ENCODE data around the gene ZBTB21. TPM values are rescaled to one million over a fixed set of nuclear protein-coding genes. Genes with fewer than 3 reads are reported as not detected.

The ZBTB21 gene
- polyA plus RNA-seq, 2 of the 4 experiments (the other 2 are of a cell fraction) = 5.4 to 13.1 TPM

GRCh38 chr21:42039470-42039901 is 29.3 kb upstream of the ZBTB21 start:
- peaks cover 5% of the 10 kb centered on the region; the same call in 2 of the 3 replicates for H3K4me1 ChIP-seq
- ATAC-seq = no peak
- no peak for FAIRE-seq
- POLR2A ChIA-PET = no interaction called here
- no peak overlapping the region for H3K27ac ChIP-seq
- H3K9me3 ChIP-seq = no peaks in the 10 kb centered on the region
- 61% methylated on average over 5 of the region's 5 CpGs for WGBS (ENCODE audit: missing lambda C conversion rate)
- H3K4me2 ChIP-seq = no peak overlapping the region
- no peak overlapping the region for H3K4me3 ChIP-seq
- no peak for DNase-seq (ENCODE audit: low read depth in 1 of 2, low spot score in 1 of 2)
- CTCF ChIA-PET = interaction anchor here (2.4 kb wide), 1 partner anchor 68 kb away, joined by 6 read pairs; no protein-coding TSS in a partner anchor
- TF ChIP-seq KDM5A (IDR thresholded peaks at IDR 0.05) (no peak), ESRRA (IDR thresholded peaks at IDR 0.05; ENCODE audit: borderline replicate concordance, low read length) (no peak), TFCP2L1 (CRISPR knock-in tag; IDR thresholded peaks at IDR 0.05) (no peak), TP53 (CRISPR knock-in tag; IDR thresholded peaks at IDR 0.05) (no peak), HOXB13 (CRISPR knock-in tag; IDR thresholded peaks at IDR 0.05; ENCODE audit: low read depth) (no peak), MAX (IDR thresholded peaks at IDR 0.05) (no peak)
- TF ChIP-seq, protein P1, sequence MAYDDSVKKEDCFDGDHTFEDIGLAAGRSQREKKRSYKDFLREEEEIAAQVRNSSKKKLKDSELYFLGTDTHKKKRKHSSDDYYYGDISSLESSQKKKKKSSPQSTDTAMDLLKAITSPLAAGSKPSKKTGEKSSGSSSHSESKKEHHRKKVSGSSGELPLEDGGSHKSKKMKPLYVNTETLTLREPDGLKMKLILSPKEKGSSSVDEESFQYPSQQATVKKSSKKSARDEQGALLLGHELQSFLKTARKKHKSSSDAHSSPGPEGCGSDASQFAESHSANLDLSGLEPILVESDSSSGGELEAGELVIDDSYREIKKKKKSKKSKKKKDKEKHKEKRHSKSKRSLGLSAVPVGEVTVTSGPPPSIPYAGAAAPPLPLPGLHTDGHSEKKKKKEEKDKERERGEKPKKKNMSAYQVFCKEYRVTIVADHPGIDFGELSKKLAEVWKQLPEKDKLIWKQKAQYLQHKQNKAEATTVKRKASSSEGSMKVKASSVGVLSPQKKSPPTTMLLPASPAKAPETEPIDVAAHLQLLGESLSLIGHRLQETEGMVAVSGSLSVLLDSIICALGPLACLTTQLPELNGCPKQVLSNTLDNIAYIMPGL (CRISPR knock-in tag; IDR thresholded peaks at IDR 0.05; ENCODE audit: borderline replicate concordance) = no peak

GRCh38 chr21:42038826-42039425 is 28.8 kb upstream of the ZBTB21 start:
- TF ChIP-seq TP53 (CRISPR knock-in tag; IDR thresholded peaks at IDR 0.05) (no peak), POLR2A (IDR thresholded peaks at IDR 0.05; ENCODE audit: low read length) (no peak), CHD4 (IDR thresholded peaks at IDR 0.05; ENCODE audit: borderline replicate concordance) (no peak), JUNB (IDR thresholded peaks at IDR 0.05) (no peak), RAD21 (conservative IDR thresholded peaks at IDR 0.05 in 1 of 2, IDR thresholded peaks at IDR 0.05 in 1 of 2) (no peak), RFX5 (IDR thresholded peaks at IDR 0.05) (no peak), EP300 (IDR thresholded peaks at IDR 0.05) (no peak), FOSL2 (IDR thresholded peaks at IDR 0.05) (no peak), FOSL2 (CRISPR knock-in tag; IDR thresholded peaks at IDR 0.05) (no peak), REST (IDR thresholded peaks at IDR 0.05) (no peak), ATOH8 (CRISPR knock-in tag; IDR thresholded peaks at IDR 0.05; ENCODE audit: low read depth) (no peak), TFCP2L1 (CRISPR knock-in tag; IDR thresholded peaks at IDR 0.05) (no peak), MAFK (IDR thresholded peaks at IDR 0.05; ENCODE audit: partially characterized antibody) (no peak), HOXA7 (CRISPR knock-in tag; IDR thresholded peaks at IDR 0.05) (no peak), EHF (CRISPR knock-in tag; IDR thresholded peaks at IDR 0.05) (no peak), POLR2AphosphoS2 (conservative IDR thresholded peaks at IDR 0.05; ENCODE audit: low read length) (no peak), PHF8 (IDR thresholded peaks at IDR 0.05; ENCODE audit: borderline replicate concordance, low read depth) (no peak), CEBPB (IDR thresholded peaks at IDR 0.05) (no peak), EHMT2 (IDR thresholded peaks at IDR 0.05; ENCODE audit: low read depth) (no peak), BHLHE40 (IDR thresholded peaks at IDR 0.05; ENCODE audit: low read depth, low read length) (no peak)
- TF ChIP-seq, protein P2, sequence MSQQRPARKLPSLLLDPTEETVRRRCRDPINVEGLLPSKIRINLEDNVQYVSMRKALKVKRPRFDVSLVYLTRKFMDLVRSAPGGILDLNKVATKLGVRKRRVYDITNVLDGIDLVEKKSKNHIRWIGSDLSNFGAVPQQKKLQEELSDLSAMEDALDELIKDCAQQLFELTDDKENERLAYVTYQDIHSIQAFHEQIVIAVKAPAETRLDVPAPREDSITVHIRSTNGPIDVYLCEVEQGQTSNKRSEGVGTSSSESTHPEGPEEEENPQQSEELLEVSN (IDR thresholded peaks at IDR 0.05; ENCODE audit: borderline replicate concordance, low read depth) = no peak
- Histone ChIP-seq H3K4me3 (no peak overlapping the region), H3K9me3 (no peaks in the 10 kb centered on the region), H3K4me1 (peaks cover 5% of the 10 kb centered on the region; the same call in 2 of the 3 replicates), H3K27ac (no peak overlapping the region), H3K4me2 (no peak overlapping the region)
- 82% methylated on average over 8 of the region's 8 CpGs for WGBS (ENCODE audit: missing lambda C conversion rate)
- ATAC-seq = no peak
- ChIA-PET POLR2A (no interaction called here), CTCF (interaction anchor here (1.4 to 2.4 kb wide), 3 partner anchors 57 to 77 kb away, joined by 4 to 6 read pairs (median 4); no protein-coding TSS in a partner anchor)
- no peak for DNase-seq (ENCODE audit: low read depth in 1 of 2, low spot score in 1 of 2)
- no peak for FAIRE-seq

All from A549 (cell line).